ENCODE results near the gene DPEP3. TPM values are rescaled to one million over a fixed set of nuclear protein-coding genes. Genes with fewer than 3 reads are reported as not detected.

DPEP3 gene
- total RNA-seq, 2 donors from 2014 or later, result not detected

DNA sequence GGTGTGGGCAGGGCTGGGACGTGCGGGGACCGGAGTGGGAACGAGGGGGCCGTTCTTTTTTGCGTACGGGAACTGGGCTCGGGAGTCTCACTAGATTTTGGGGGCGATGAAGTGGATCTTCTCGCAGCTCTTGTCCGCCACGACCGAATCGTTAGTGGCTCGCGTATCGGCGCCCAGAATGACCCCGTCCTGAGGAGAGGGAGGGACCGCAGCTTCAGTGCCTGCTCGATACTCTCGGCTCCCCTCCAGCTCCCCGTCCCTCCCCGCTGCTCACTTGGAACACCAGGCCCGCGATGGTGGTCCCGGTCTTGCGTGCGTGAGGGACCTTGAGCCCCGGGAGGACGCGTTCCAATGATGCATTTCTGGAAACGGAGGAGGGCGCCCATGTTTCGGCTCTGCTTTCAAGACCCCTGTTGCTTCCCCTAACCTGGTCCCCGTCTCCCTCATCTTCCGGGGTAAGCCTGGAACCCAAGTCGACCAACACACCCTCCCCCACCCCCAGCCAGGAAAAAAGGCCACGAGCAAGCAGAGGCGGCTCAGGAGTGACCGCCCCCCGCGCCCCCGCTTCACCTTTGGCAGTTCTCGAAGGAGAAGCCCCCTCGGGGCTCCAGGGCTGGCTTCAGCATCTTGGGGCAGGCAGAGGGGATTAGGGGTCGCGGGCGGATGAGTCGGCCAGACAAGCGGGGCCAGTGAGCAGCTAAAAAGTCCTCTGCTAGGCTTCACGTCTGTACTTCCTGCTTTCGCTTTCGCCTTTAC, 44.0 kb downstream of the DPEP3 start, which contains the start of gene PSMB10:
Gene PSMB10 (minus strand): TSS at position 727 of the 756 bp plus-strand sequence. CDS start 101 bp downstream, at position 626.
- DNase-seq (ENCODE audit: low spot score), result no peak
- intact Hi-C loops (cut with DNase I), result no loop called here

DNA sequence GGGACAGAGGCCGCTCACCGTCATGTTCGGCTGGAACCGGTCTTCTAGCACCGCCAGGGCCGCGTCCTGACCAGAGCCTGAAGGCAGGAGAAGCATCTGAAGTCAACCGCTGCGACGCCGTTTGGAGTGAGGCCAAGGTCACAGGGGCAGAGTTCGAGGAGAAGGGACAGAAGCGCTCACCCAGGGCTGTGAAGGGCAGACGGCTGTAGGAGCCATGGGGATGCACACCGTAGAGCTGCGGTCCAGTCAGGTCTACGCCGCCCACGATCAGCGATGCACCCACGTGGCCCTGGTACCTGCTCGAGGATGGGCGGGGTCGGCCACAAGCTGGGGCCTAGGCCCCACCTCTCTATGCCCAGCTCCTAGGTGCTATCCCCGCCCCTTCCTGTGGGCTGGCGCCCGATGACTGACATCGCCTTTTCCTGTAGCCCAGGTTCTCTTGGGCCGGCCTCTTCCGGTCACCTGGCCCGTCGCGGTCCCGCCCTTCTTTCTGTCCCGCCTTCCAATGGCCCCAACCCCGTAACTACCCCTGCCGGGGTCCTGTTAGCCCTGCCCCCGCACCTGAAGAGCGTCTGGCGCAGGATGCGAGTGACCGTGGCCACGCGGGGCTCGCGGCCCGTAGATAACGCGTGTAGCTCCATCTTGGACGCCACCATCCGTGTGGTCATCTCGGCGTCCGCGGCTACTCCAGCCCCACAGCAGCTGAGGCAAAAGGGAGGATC, 44.7 kb downstream of the DPEP3 start:
- DNase-seq (ENCODE audit: low spot score), result peak; percentile 97
- intact Hi-C loops (cut with DNase I), result no loop called here

DNA sequence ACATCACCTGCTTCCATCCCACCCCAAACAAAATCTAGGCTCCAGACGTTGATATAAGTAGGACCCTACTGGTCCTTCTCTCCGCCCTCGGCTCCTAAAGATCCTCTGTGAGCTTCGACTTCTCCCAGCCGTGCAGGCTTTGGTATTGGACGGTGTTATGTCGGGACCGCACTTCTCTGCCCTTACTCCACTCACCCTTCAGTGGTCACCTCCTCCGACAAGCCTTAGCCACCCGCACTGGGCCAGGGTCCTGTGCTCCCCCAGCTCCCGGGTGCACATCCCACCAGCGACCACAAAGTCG, 45.2 kb downstream of the DPEP3 start:
- intact Hi-C loops (cut with DNase I), result no loop called here
- DNase-seq (ENCODE audit: low spot score), result no peak

DNA sequence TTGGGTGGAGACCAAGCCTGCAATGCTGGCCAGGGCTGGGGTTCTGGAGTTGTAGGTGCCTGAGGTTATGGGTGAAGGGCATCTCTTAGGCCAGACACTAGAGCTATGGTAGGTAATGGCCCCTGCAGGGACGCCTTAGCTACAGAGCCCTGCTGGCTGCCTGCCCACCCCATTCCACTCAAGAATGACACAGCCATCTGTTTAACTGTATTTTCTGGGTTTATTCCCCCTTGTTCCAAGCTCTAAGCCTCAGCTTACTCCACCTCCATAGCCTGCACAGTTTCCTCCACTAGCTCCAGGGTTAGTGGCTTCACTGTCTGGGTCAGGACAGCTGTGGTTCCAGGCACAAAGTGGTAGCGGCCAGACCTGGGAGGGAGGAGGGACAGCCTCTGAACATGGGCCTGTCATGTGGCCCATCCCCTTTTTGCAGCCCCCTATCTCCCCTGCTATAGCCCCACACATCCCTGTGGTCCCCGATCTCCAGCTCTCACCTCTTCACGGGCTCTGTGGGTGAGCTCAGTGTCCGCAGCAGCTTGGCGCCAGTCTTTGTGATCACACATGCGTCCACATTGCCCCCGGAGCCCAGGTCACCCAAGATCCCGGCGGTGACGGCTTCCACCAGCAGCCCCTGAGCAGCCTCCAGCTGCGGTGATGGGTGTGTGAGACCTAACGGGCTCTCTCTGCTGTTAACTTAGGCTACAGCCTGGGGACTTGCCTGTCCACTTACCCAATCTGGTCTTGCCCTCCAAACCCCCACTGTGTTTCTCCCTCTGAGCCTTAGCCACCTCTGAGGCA, 45.8 kb downstream of the DPEP3 start:
- DNase-seq (ENCODE audit: low spot score), result no peak

DNA sequence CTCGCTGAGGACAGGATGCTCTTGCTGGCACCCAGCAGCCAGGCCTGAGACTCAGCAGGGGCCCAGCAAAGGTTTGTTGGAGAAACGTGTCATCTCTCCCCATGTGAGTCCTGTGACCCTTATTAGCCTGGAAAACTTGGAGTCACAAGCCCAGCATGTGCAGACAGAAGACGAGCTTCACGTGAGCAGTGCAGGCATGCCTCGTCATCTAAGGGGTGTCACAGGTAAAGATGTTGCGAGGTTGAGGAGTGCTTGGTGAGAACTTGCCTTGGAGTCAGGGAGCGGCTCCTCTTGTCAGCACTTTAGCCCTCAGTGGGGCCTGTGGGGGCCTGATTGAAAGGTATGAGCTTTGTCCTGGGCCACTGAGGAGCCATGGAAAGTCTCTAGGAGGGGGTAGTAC, 46.5 kb downstream of the DPEP3 start:
- no peak for DNase-seq (ENCODE audit: low spot score)
- intact Hi-C loops (cut with DNase I), result no loop called here

More for the DNA sequence above, 45.8 kb downstream of the DPEP3 start:
- intact Hi-C loops (cut with DNase I), result no loop called here

DNA sequence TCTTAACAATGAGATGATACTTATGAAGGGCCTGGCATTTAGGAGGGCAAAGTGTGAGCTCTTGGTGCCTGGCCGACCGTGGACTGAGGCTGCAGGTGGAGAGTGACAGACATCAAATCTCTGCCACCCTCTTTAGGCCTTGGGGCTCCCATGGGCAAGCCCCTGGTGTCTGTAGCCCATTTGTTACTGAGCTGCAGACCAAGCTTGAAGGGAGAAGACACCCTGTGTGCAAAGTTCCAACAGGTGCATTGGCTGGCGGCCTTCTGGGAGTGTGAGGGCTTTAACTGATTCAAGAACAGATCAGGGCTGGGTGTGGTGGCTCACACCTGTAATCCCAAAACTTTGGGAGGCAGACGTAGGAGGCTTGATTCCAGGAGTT, 47.8 kb downstream of the DPEP3 start:
- intact Hi-C loops (cut with DNase I), result no loop called here
- no peak for DNase-seq (ENCODE audit: low spot score)

DNA sequence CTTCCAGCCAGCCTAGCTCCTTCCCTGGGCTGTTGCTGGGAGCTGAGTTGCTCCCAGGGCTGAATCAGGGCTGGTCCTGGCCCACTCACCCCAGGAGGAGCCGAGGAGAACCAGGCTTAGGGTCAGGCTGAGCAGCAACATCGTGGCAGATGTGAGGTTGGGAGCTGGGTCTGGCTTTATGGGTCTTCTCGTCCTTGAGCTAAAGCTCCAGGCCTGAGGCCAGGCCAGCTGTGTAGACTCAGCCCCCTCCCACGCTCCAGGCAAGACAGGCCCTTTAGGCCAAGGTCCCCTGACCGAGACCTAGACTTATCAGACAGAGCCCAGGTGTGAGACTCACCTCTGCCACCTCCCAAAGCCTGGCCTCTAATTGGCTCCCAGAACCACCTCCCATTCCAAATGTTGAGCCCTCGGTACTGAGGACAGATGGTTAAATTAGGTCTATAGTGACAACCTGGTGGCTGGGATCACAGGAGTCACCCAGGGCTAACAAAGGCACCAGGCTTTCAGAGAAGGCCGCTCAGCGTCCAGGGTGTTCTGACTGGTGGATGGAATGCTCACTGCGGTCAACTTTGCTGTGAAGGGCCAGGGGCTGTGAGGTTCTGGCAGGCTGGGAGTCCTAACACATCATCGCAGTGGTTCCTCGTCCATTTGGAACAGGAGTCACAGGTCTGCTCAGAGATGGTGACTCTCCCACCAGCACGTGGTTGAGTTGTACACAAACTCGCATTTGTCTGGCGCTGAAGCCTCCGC, 48.4 kb downstream of the DPEP3 start, which contains the start of gene CTRL:
Gene CTRL (minus strand): TSS at position 151 of the 750 bp plus-strand sequence. CDS start 10 bp downstream, at position 141.
- no peak for DNase-seq (ENCODE audit: low spot score)
- intact Hi-C loops (cut with DNase I), result no loop called here

DNA sequence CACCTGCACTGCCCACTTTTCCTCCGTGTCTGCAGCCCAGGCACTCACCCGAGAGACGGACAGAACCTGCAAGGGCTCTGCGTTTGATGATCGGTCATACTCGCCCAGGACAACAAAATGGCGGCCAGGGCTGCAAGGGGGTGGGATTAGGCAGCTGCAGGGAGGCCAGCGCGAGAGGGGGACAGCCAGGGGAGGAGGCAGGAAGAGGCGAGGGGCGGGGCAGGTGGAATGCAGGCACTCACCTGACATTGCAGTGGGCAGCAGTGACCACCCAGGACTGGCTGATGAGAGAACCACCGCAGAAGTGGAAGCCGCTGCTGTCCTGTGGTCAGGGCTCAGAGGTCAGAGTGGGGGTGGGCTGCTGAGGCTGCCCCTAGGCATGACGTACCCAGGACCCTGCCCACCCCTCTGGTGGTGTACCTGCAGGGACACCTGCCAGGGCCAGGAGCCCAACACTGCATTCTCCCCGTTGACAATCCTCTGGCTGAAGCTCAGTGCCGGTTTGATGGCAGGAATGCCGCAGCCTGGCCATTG, 49.6 kb downstream of the DPEP3 start:
- no peak for DNase-seq (ENCODE audit: low spot score)
- intact Hi-C loops (cut with DNase I), result no loop called here

DNA sequence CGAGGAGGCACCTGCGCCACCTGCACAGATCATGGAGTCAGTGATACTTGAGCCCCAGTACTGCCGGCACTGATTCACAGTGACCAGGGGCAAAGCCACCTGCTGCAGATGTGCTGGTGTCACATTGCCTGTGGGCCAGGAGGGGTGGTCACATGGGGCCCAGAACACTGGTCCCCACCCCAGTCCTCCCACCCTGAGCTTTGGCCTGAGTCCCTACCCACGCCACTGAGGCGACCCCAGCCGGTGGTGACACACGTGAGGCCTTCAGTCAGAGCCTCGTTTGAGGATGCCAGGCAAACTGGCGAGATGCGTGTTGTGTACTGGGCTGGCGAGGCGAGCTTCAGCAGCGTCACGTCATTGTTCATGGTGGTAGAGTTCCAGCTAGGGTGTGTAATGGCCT, 50.1 kb downstream of the DPEP3 start:
- DNase-seq (ENCODE audit: low spot score), result no peak
- intact Hi-C loops (cut with DNase I), result no loop called here

DNA sequence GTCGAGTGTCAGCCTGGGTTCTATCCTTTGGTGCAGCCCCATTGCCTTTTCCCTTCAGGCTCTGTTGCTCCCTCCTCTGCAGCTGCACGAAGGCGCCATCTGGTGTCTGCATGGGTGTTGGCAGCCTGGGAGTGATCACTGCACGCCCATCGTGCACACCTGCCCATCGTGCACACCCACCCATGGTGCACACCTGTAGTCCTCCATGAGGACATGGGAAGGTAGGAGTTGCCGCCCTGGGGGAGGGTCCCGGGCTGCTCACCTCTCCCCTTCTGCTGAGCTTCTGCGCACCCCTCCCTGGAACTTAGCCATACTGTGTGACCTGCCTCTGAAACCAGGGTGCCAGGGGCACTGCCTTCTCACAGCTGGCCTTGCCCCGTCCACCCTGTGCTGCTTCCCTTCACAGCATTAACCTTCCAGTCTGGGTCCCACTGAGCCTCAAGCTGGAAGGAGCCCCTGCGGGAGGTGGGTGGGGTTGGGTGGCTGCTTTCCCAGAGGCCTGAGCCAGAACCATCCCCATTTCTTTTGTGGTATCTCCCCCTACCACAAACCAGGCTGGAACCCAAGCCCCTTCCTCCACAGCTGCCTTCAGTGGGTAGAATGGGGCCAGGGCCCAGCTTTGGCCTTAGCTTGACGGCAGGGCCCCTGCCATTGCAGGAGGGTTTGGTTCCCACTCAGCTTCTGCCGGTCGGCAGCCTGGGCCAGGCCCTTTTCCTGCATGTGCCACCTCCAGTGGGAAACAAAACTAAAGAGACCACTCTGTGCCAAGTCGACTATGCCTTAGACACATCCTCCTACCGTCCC, 51.5 kb downstream of the DPEP3 start:
- intact Hi-C loops (cut with DNase I), result loop anchor here (5.0 kb wide), 3 partner anchors 46 to 101 kb away; partner anchors contain the start of gene NRN1L (in 1 of the 2)
- peak; percentile 92 for DNase-seq (ENCODE audit: low spot score)

DNA sequence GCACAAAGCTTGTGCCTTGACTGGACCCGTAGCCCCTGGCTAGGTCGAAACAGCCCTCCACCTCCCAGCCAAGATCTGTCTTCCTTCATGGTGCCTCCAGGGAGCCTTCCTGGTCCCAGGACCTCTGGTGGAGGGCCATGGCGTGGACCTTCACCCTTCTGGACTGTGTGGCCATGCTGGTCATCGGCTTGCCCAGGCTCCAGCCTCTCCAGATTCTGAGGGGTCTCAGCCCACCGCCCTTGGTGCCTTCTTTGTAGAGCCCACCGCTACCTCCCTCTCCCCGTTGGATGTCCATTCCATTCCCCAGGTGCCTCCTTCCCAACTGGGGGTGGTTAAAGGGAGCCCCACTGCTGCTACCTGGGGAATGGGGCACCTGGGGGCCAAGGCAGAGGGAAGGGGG, 52.2 kb downstream of the DPEP3 start:
- DNase-seq (ENCODE audit: low spot score), result no peak
- intact Hi-C loops (cut with DNase I), result loop anchor here (5.0 kb wide), 3 partner anchors 46 to 101 kb away; partner anchors contain the start of gene NRN1L (in 1 of the 2)

DNA sequence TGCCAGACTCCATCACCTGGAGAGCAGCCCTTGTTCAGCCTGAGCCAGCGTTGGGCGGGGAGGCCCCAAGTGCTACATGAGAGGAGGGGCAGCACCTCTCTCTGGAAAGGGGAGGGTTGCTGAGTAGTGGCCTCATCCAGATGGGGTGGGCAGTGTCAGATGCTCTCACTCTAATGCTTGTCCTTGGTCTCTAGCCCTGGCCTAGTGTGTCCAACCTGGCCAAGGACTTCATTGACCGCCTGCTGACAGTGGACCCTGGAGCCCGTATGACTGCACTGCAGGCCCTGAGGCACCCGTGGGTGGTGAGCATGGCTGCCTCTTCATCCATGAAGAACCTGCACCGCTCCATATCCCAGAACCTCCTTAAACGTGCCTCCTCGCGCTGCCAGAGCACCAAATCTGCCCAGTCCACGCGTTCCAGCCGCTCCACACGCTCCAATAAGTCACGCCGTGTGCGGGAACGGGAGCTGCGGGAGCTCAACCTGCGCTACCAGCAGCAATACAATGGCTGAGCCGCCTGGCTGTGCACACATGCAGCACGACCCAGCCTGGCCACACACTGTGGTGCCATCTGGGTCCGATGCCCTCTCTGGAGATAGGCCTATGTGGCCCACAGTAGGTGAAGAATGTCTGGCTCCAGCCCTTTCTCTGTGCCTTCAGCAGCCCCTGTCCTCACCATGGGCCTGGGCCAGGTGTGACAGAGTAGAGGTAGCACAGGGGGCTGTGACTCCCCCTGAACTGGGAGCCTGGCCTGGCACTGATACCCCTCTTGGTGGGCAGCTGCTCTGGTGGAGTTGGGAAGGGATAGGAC, 53.0 kb downstream of the DPEP3 start:
- intact Hi-C loops (cut with DNase I), result loop anchor here (2.0 to 5.0 kb wide), 4 partner anchors 45 to 109 kb away; partner anchors contain the start of gene NRN1L (in 1 of the 2)
- no peak for DNase-seq (ENCODE audit: low spot score)

DNA sequence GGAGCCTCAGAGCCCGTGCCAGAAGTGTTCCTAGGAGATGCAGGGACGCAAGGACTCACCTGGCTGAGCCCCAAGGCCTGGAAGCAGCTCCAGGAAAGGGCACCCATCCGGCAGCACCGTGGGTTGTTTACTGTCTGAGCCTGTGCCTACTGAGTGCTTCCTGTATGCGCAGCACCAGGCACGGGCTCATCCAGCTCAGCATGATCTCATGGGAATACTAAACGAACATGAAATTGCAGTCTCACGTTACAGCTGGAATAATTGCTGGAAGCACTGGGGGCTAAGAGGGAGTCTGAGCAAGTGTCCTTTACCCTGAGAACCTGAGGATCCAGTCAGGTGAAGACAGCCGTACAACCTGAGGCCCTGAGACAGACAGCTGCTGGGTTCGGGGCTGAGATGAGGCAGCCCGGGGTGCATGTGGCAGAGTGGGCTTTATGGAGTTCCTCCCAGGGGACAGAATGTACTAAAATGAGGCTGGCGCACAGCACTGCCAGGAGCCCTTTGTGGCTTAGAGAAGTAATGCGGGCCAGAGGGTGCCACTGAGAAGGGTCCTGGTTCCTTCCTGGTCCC, 54.0 kb downstream of the DPEP3 start:
- DNase-seq (ENCODE audit: low spot score), result no peak
- intact Hi-C loops (cut with DNase I), result loop anchor here (2.0 to 5.0 kb wide), 4 partner anchors 44 to 107 kb away; partner anchors contain the start of gene NRN1L (in 1 of the 2)
